WERI-Rb-1 (cell line): ENCODE measurements around the gene GPX4.
A peak's percentile ranks its signal among the peaks of the same experiment; 100 is the strongest.

Experiments used
- DNase-seq: peaks from one replicate; pipeline ENCODE4 v3.0.0-alpha.2; 2020
- H3K27ac ChIP-seq: fragments of 250-450 bp; sonication (Bioruptor Pico); 2 replicates; pipeline ENCODE4 v1.5.1; 2020; ENCODE audit warnings: mild to moderate bottlenecking, moderate library complexity
- H3K27me3 ChIP-seq: fragments of 250-450 bp; sonication (Bioruptor Pico); 2 replicates; pipeline ENCODE4 v1.5.1; 2021; ENCODE audit warnings: mild to moderate bottlenecking, low read depth, moderate library complexity; ENCODE audit not compliant: insufficient read depth, severe bottlenecking
- H3K36me3 ChIP-seq: fragments of 250-450 bp; sonication (Bioruptor Pico); 2 replicates; pipeline ENCODE4 v1.5.1; 2020; ENCODE audit warnings: mild to moderate bottlenecking, moderate library complexity
- H3K4me3 ChIP-seq: 2 replicates; pipeline ENCODE4 v1.5.1; 2011; ENCODE audit warnings: low read depth, mild to moderate bottlenecking, control low read depth, low read length
- H3K9me3 ChIP-seq: fragments of 250-450 bp; sonication (Bioruptor Pico); 2 replicates; pipeline ENCODE4 v1.5.1; 2021; ENCODE audit warnings: mild to moderate bottlenecking, moderate library complexity; ENCODE audit not compliant: severe bottlenecking
- CTCF ChIP-seq: IDR thresholded peaks from 2 replicates; pipeline ENCODE4 v1.5.1; 2011; ENCODE audit warnings: low read depth, mild to moderate bottlenecking, control low read depth, inconsistent platforms, low read length

The GPX4 gene

GRCh38 chr19:1104311-1105007, 665 bp downstream of the GPX4 start:
- peak; percentile 79 for DNase-seq
- Histone ChIP-seq H3K27ac (peak overlapping the region; percentile 97), H3K27me3 (no peaks in the 10 kb centered on the region), H3K9me3 (peaks cover 2% of the 10 kb centered on the region), H3K36me3 (peaks cover 32% of the 10 kb centered on the region), H3K4me3 (peak overlapping the region; percentile 75)
- no peak for TF ChIP-seq CTCF

GRCh38 chr19:1105008-1105872, 1.4 kb downstream of the GPX4 start:
- H3K4me3 ChIP-seq: peak overlapping the region; percentile 75
- peaks cover 2% of the 10 kb centered on the region for H3K9me3 ChIP-seq
- TF ChIP-seq CTCF: no peak
- DNase-seq: no peak
- no peaks in the 10 kb centered on the region for H3K27me3 ChIP-seq
- peaks cover 35% of the 10 kb centered on the region for H3K36me3 ChIP-seq
- peak overlapping the region; percentile 97 for H3K27ac ChIP-seq

GRCh38 chr19:1105873-1106840, 2.4 kb downstream of the GPX4 start:
- DNase-seq: no peak
- TF ChIP-seq CTCF: no peak
- peaks cover 35% of the 10 kb centered on the region for H3K36me3 ChIP-seq
- peaks cover 1% of the 10 kb centered on the region for H3K9me3 ChIP-seq
- no peak overlapping the region for H3K4me3 ChIP-seq
- H3K27me3 ChIP-seq: no peaks in the 10 kb centered on the region
- peak overlapping the region; percentile 29 for H3K27ac ChIP-seq

GRCh38 chr19:1106841-1107660, 3.3 kb downstream of the GPX4 start:
- DNase-seq: peak; percentile 74
- Histone ChIP-seq H3K27ac (peak overlapping the region; percentile 29), H3K9me3 (no peaks in the 10 kb centered on the region), H3K36me3 (peaks cover 35% of the 10 kb centered on the region), H3K4me3 (no peak overlapping the region), H3K27me3 (no peaks in the 10 kb centered on the region)
- peak; percentile 36; the same call in 1 of the 2 replicates for TF ChIP-seq CTCF
